H1 (cell line): ENCODE results near the gene LRRC14B.
"Not testable (repeated sequence)": the region's sequence is repeated elsewhere in the genome, so short reads cannot be mapped to it uniquely, and the experiment has no call there.

Source experiments
- CBX5 ChIP-seq: fragments of 300-800, 300-1000 bp; sonication (generic); IDR thresholded peaks from 2 replicates; pipeline ENCODE4 v1.7.1; 2016; ENCODE audit warnings: antibody characterized with exemption, low read length, low read depth
- CHD2 ChIP-seq: IDR thresholded peaks from 2 replicates; pipeline ENCODE4 v1.6.1; 2012; ENCODE audit warnings: low read length, improper control_type of control experiment
- RXRA ChIP-seq: IDR thresholded peaks from 2 replicates; pipeline ENCODE4 v1.6.1; 2011; ENCODE audit warnings: low read depth, mild to moderate bottlenecking, low read length, moderate library complexity; ENCODE audit not compliant: insufficient read depth
- SIRT6 ChIP-seq: IDR thresholded peaks from one replicate; pipeline ENCODE4 v1.7.1; 2012; ENCODE audit warnings: low read length, inconsistent platforms
- SP1 ChIP-seq: IDR thresholded peaks from 2 replicates; pipeline ENCODE4 v1.6.1; 2011; ENCODE audit warnings: low read depth, low read length
- TAF1 ChIP-seq: IDR thresholded peaks from 2 replicates; pipeline ENCODE4 v1.6.1; 2011; ENCODE audit warnings: mild to moderate bottlenecking, low read depth, low read length
- ZNF274 ChIP-seq: IDR thresholded peaks from 2 replicates; pipeline ENCODE4 v1.7.0; 2012; ENCODE audit warnings: low read length, borderline replicate concordance; ENCODE audit errors: extremely low read depth

DNA sequence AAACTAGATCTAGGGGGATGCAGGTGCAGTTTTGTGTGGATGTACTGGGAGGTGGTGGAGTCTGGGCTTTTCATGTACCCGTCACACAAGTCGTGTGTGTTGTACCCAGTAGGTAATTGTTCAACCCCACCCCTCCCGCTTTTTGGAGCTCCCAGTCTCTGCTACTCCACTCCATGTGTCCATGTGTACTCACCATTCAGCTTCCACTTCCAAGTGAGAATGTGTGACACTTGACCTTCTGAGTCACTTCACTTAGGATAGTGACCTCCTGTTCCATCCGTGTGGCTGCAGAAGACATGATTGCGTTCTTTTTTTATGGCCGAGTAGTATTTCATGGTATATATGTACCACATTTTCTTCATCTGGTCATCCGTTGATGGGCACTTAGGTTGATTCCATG, 49.3 kb downstream of the LRRC14B start:
- TF ChIP-seq RXRA, SIRT6, CBX5, TAF1, CHD2, SP1, ZNF274: not testable (repeated sequence)
